Left renal cortex interstitium (tissue), 4 donors: ENCODE results near the gene SH2D4B. TPM values are rescaled to one million over a fixed set of nuclear protein-coding genes. Genes with fewer than 3 reads are reported as not detected.

ENCODE experiments used
- DNase-seq, 4 donors: peaks; one replicate each; pipeline ENCODE4 v3.0.0-alpha.2; 2013; ENCODE audit warnings: low read depth in 4 of 4, low spot score in 2 of 4, missing footprints in 1 of 4
- polyA plus RNA-seq, 4 donors: library from polyadenylated mRNA; unstranded; fragments of 120-200 nt; gene quantifications; one replicate each; pipeline ENCODE4 v1.2.1, GENCODE V29; 2013; ENCODE audit not compliant: insufficient read length in 4 of 4

The SH2D4B gene
- polyA plus RNA-seq = under 1 TPM; 0.08 to 0.14 (median 0.11) TPM

DNA sequence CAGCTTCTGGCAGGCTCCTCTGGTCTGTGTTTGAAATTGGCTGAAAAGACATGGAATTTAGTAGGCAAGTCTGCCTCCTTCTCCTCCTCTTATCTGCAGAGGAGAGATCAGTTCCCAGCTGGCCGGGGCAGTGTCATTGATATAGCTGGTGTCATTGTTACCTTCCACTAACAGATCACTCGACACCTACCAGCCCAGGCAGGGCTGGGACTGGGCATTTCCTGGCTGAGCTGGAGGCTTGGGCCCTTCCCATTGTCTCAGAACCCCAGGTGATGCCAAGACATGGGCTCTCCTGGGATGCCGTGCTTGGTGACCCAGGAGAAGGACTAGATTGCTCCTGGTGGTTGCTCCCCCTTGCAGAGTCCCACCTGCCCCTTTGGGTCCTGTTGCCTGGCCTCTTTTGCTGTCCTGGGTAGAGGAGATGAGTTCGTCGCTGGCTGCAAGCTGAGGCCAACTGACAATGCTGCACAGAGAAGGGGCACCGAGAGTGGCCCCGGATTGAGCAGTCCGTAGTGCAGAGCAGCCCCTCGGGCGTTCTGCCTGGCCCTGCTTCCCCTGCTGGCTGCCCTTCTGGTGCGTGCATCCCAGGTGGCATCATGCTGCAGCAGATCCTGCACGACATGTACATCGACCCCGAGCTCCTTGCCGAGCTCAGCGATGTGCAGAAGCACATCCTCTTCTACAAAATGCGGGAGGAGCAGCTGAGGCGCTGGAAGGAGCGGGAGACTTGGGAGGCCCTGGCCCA lies at the start of gene SH2D4B:
Gene SH2D4B (plus strand): TSS at position 167 of the 745 bp plus-strand sequence. CDS start 430 bp downstream, at position 597.
- DNase-seq = no peak

DNA sequence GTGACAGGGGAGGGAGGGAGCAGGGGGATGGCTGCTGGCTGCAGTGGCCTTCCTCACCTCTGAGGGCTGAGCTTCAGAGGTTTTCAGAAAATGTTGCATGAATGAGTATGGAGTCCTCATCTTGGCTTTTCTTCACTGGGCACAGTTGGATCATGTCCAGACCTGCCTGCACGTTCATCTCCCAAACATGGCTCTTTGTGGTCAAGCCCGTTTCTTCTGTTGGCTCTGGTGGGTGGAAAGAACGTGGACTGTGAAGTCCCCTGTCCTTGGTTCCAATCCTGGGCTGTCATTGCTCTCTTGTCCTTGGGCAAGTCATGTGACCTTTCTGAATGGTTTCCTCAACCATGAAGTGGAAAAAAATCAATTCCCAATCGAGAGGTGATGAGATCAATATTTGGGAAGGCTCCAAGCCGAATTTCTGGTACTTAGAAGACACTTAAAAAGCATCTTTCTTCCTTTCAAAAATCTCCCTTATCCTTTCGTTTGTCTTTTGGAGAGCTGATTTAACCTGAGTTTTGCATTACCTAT lies 49.1 kb upstream of the SH2D4B start:
- no peak for DNase-seq

DNA sequence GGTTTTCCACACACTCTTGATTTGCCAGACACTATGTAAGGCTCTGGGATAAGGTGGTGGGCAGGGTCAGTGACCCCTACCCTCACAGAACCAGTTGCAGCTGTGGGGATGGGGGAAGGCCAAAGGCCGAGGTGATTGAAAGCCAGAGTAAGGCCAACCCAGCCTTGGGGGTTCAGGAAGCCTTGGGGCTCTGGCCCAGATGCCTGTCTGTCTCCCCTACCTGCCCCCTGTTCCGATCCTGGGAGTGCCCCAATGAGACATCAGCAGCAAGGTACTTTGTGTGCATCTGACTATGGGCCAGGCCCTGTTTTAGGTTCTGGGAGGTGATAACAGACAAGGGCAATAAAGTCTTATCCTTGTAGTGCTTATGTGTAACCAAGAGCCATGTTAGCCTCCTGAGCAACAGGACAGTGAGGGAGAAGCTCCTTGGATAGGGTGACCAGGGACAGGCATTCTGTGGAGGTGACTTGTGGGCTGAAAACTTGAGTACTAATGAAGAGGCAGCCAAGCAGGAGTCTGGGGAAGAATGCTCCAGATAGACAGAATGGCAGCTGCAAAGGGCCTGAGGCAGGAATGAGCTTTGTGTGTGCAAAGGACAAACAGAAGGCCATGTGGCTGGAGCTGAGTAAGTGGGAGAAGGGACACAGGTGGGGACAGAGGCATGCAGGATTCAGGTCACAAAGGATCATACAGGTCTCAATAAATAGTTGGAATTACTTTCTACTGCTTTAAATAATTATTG lies 48.2 kb upstream of the SH2D4B start:
- no peak for DNase-seq

GRCh38 chr10:80491251-80492102 lies 46.2 kb upstream of the SH2D4B start:
- no peak for DNase-seq

DNA sequence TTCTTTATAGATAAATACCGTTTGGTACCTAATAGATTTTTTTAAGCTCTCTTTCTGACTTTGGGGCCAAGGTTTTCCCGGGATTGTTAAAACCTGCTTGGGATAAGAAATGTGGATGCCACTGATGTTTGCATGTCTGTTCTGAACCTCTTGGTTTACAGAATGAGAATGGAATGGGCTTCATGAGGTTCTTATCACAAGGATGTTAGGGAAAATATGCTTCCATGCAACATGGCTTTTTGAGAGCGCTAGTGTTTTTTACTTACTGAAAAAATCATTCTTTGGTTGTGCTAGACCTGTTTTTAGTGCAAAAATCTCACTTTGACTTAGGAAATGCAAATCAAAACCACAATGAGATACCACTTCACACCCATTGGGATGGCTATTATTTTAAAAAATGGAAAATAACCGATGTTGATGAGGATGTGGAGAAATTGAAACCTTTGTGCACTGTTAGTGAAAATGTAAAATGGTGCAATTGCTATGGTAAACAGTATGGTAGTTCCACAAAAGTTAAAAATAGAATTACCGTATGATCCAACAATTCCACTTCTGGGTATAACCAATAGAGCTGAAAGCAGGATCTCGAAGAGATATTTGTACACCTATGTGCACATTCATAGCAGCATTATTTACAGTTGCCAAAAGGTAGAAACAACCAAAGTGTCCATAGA lies 44.7 kb upstream of the SH2D4B start:
- no peak for DNase-seq

DNA sequence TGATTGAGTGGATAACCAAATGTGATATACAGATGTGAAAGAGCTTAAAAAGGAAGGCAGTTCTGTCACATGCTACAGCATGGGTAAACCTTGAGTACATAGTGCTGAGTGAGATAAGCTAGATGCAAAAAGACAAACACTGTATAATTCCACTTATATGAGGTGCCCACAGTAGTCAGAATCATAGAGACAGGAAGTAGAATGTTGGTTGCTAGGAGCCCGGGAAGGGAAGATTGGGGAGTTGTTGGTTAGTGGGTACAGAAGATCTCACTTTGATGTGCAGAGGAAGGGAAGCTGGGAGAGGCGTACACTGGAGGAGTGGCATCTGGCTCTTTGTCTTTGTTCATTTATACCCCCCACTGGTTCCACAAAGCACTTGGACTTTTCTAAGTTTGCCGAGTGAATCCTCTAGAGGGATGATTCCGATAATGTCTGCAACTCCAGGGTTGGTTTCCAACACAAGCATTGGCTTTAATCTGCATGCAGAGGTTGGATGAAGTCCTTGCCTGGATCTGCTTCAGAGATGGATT lies 44.1 kb upstream of the SH2D4B start:
- DNase-seq = no peak

DNA sequence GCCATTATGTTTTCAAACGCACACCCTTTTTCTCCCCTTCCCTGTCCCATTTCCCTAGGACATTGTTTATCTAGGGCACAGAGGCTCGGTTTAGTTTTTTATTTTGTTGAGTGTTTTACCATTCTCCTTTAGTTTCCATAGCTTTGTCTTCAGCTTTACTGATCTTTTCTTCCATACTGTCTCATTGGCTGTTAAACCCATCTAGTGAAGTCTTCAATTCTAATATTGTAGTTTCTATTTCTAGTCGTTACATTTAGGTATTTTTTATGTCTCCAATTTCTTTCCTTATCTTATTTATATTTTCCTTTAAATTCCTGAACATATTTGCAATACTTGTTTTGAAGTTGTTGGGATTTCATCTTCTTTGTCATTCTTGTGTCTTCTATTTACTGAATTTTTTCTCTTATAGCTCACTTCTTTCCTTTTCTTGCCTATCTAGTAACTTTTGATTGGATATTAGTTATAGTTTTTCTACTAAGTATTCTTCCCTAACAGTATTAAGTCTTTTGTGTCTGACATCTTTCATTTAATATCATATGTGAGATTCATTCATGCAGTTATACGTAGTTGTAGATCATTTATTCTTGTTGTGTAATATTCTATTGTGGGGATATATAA lies 41.0 kb upstream of the SH2D4B start:
- no peak for DNase-seq

DNA sequence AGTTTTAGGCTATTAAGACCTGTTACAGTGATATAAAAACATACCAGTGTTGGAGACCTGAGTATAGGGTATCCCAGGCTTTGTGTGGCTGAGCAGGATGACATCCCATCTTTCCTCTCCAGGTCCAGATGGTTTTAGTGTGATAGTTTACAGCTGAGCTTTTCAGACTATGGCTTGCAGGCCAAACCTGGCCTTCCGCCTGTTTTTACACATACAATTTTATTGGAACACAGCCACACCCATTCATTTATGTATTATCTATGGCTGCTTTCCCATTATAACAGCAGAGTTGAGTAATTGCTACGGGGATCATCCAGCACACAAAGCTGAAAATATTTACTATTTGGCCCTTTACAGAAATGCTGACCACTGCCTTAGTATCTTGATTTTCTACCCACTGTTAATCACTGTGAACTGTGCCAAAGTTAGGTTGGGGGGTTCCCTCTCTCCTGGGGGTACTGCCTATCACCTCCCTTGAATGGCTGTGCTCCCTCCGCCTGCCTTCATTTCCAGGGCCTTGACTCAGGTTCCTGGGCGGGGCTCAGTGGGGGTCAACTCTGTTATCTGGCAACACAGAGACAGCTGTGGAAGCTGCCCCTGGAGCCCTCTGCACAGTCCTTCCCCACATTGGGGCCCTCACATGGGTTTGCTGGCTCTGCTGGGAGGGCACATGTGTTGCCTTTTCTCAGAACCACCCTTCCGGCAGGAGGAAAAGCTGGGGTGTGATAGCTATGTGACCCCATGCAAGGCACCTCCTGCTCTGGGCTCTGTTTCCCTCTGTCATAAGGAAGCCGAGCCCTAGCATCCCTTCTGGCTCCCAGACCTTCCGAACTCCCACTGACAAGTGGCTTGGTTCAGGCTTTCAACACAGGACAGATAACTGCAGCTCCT lies 40.3 kb upstream of the SH2D4B start:
- no peak for DNase-seq

GRCh38 chr10:80498078-80498832 lies 39.4 kb upstream of the SH2D4B start:
- DNase-seq = no peak

GRCh38 chr10:80498833-80499741 lies 38.6 kb upstream of the SH2D4B start:
- DNase-seq = no peak

DNA sequence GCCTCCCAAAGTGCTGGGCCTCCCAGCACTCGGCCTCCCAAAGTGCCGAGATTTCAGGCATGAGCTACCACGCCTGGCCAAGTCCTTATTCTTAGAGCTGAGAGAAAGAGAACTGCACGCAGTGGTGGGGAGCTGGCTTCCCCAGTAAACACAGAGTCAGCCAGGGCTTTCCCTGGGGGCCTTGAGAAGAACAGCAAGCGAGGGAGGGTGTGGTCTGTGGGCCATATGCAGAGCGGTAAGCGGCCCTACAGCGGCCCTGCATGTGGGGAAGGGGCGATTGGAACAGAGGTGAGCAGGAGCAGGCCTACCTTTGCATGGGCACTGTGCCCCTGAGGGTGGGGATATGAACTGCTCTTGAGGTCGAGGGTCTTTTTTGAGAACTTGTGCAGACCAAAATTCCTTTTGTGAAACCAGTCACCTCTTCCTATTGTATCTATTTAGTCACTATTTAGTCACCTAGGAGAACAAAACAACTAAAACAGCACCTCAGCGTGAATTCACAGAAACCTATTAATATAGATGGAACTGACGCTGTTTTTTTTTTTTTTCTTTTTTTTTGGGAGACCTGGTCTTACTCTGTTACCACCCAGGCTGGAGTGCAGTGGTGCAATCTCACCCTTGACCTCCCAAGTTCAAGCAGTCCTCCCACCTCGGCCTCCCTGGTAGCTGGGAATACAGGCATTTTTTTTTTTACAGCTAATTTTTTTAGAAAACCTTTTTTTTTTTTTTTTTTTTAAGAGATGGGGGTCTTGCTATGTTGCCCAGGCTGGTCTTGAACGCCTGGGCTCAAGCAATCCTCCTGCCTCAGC lies 36.9 kb upstream of the SH2D4B start:
- no peak for DNase-seq

GRCh38 chr10:80501381-80501912 lies 36.3 kb upstream of the SH2D4B start:
- no peak for DNase-seq

- DNase-seq = no peak
Measured at GRCh38 chr10:80501913-80502521, 35.7 kb upstream of the SH2D4B start.

DNA sequence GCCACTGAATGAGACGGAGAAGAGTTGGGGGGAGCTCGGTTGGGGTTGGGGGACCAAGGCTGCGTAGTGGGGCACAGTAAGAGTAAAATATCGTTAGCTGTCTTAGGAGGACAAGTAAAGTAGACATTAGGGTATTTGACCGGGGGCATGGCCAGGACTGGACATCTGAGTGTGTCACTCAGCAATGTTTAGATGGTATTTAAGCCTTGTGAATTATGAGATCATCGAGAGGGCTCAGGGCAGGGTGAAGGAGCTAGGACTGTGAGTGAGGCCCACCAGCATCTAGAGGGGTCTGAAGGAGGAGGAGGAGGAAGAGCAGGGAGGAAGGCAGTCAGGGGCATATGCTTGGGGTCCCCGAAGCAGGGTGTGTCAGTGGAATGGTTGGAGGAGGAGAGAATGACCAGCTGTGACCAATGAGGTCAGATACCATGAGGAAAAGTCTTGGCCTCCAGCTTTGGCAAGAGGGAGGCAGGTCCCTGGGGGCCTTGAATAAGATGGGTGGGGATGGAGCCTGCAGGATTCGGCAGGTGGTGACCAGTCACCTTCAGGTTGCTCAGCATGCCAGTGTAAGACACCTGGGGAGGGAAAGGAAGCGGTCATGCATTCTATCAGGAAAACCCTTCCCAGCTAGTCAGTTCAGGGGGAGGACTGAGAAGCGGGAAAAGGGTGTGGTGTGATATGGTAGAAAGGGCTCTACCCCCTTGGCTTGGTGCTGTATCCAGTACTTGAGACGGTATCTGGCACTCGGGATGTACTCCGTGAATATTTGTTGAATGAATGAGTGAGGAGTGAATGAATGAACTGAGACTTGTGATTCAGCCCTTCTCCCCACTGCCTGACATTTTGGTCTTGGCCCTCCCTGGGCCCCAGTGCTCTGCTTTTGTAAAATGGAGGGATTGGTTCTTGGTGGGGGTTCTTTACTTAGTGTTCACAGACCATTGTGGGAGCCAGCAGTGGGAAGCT lies 34.8 kb upstream of the SH2D4B start:
- no peak for DNase-seq
